Peyer's patch (tissue), 4 donors: ENCODE data around the gene NCR3LG1.

Experiments
- CTCF ChIP-seq, 6 experiments: fragments of 450-650 bp in 4 of 6; fragments of 200-600 bp in 2 of 6; sonication (generic) in 1 of 6; IDR thresholded peaks; one replicate each; pipeline ENCODE4 v1.5.1; 2017 to 2019; ENCODE audit warnings: antibody characterized with exemption in 6 of 6, mild to moderate bottlenecking in 3 of 6, moderate library complexity in 1 of 6
- POLR2A ChIP-seq, 2 donors: fragments of 450-650 bp; IDR thresholded peaks; one replicate each; pipeline ENCODE4 v1.5.1; 2017; ENCODE audit warnings: antibody characterized with exemption in 2 of 2, mild to moderate bottlenecking in 2 of 2, moderate library complexity in 2 of 2

- TF ChIP-seq POLR2A (IDR thresholded peaks at IDR 0.05) (no peak), CTCF (IDR thresholded peaks at IDR 0.05) (no peak)
These were observed 19.9 kb upstream of the NCR3LG1 start for GRCh38 chr11:17331669-17332068.
